ENCODE data around the gene MRTFA. TPM values are rescaled to one million over a fixed set of nuclear protein-coding genes. Genes with fewer than 3 reads are reported as not detected.
"Not testable (repeated sequence)": the region's sequence is repeated elsewhere in the genome, so short reads cannot be mapped to it uniquely, and the experiment has no call there.

Gene MRTFA
- total RNA-seq, 1 donor from 2014 or later: 19.2 TPM

DNA sequence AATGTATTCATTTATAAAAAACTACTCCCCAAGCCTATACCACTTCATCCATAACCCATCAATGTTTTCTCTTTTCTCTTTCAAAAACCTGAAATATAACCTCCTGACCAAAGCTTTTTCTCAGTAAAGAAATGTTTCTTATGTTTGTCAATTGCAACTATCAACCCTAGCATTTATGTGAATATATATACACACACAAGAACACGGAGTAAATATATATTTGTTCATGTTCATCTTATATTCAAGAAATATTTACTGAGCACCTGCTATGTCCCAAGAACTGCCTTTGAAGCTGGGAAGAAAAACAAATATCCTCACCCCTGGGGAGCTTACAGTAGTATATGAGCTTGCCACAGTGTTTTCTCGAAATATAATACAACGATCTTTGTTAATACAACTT is 3.5 kb downstream of the MRTFA start:
- Histone ChIP-seq H3K4me1 (peaks cover 88% of the 10 kb centered on the region), H3K36me3 (no peaks in the 10 kb centered on the region)
- intact Hi-C loops (cut with micrococcal nuclease): no loop called here

DNA sequence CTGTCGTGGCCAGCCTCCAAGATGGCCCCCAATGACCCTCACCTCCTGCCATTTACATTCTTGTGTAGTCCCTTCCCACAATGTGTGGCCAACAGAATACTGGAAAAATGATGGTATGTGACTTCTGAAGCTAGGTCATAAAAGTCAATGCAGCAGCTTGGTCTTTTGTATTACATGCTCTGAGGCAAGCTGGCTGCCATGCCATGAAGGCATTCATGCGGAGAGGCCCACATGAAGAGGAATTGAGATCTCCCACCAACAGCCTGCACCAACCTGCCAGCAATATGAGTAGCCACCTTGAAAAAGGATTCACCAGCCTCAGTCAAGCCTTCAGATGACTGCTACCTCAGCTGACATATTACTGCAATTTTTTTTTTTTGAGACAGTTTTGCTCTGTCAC is 4.6 kb downstream of the MRTFA start:
- H3K36me3 ChIP-seq: no peaks in the 10 kb centered on the region
- peaks cover 89% of the 10 kb centered on the region for H3K4me1 ChIP-seq
- intact Hi-C loops (cut with micrococcal nuclease): no loop called here
- H3K4me3 ChIP-seq: no peak overlapping the region
- H3K27me3 ChIP-seq (ENCODE audit: low read depth): no peaks in the 10 kb centered on the region
- no peak overlapping the region for H3K27ac ChIP-seq (replicated peaks)
- H3K9me3 ChIP-seq (replicated peaks): no peaks in the 10 kb centered on the region
- DNase-seq: no peak
- TF ChIP-seq, protein P1, sequence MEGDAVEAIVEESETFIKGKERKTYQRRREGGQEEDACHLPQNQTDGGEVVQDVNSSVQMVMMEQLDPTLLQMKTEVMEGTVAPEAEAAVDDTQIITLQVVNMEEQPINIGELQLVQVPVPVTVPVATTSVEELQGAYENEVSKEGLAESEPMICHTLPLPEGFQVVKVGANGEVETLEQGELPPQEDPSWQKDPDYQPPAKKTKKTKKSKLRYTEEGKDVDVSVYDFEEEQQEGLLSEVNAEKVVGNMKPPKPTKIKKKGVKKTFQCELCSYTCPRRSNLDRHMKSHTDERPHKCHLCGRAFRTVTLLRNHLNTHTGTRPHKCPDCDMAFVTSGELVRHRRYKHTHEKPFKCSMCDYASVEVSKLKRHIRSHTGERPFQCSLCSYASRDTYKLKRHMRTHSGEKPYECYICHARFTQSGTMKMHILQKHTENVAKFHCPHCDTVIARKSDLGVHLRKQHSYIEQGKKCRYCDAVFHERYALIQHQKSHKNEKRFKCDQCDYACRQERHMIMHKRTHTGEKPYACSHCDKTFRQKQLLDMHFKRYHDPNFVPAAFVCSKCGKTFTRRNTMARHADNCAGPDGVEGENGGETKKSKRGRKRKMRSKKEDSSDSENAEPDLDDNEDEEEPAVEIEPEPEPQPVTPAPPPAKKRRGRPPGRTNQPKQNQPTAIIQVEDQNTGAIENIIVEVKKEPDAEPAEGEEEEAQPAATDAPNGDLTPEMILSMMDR (IDR thresholded peaks at IDR 0.05; ENCODE audit: borderline replicate concordance): no peak

More for the DNA sequence above, 3.5 kb downstream of the MRTFA start:
- TF ChIP-seq, protein P1 (IDR thresholded peaks at IDR 0.05; ENCODE audit: borderline replicate concordance): no peak
- no peak for DNase-seq
- Histone ChIP-seq H3K27me3 (ENCODE audit: low read depth) (no peaks in the 10 kb centered on the region), H3K4me3 (no peak overlapping the region), H3K9me3 (replicated peaks) (no peaks in the 10 kb centered on the region), H3K27ac (replicated peaks) (no peak overlapping the region)

DNA sequence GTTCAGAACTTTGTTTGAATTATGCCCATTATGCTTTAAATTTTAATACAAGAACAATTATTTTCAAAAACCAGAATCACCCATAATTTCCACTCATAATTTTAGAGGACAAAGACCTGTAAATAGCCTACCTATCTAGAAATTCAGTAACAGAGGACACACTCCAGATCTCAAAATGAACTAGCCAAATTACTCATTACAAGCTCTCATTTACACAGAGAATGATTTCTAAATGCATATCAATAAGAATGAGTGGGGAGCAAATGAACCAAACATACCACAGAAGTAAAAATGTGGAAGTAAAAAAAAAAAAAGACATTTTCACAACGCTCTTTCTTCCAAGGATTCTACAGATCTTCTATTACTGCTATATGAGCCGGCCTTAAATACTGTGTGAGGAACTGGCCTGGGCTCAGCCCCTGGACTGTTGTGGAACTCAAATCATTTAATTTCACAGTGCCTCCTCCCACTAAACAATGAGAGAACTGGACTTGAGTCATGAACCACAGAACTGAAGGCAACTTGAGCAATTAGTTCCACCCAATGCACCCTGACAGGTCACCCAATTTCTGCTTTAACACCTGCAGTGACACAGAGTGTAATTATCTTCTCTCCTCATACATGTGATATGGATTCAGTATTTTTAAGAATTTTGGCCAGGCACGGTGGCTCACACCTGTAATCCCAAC is 8.0 kb downstream of the MRTFA start:
- Histone ChIP-seq H3K27me3 (ENCODE audit: low read depth) (no peaks in the 10 kb centered on the region), H3K4me1 (peaks cover 89% of the 10 kb centered on the region), H3K9me3 (replicated peaks) (no peaks in the 10 kb centered on the region), H3K4me3 (no peak overlapping the region), H3K27ac (replicated peaks) (no peak overlapping the region), H3K36me3 (no peaks in the 10 kb centered on the region)
- intact Hi-C loops (cut with micrococcal nuclease): no loop called here
- TF ChIP-seq, protein P1 (IDR thresholded peaks at IDR 0.05; ENCODE audit: borderline replicate concordance): no peak
- no peak for DNase-seq

DNA sequence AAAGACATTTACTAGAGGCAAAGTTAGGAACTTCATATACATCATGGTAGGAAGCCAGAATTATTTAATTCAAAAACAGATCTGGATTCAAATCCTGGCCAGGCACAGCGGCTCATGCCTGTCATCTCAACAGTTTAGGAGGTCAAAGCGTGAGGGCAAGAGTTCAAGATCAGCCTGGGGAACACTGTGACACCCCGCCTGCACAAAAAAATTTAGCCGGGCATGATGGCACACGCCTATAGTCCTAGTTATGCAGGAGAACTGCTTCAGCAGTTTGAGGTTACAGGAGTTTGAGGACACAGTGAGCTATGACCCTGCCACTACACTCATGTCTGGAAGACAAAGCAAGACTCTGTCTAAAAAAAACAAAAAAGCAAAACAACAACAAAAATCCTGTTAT is 8.9 kb downstream of the MRTFA start:
- intact Hi-C loops (cut with micrococcal nuclease): no loop called here
- DNase-seq: no peak
- TF ChIP-seq, protein P1 (IDR thresholded peaks at IDR 0.05; ENCODE audit: borderline replicate concordance): no peak
- Histone ChIP-seq H3K27me3 (ENCODE audit: low read depth) (no peaks in the 10 kb centered on the region), H3K4me1 (peaks cover 81% of the 10 kb centered on the region), H3K36me3 (no peaks in the 10 kb centered on the region), H3K27ac (replicated peaks) (peak overlapping the region; percentile 3), H3K9me3 (replicated peaks) (peaks cover 3% of the 10 kb centered on the region), H3K4me3 (no peak overlapping the region)

DNA sequence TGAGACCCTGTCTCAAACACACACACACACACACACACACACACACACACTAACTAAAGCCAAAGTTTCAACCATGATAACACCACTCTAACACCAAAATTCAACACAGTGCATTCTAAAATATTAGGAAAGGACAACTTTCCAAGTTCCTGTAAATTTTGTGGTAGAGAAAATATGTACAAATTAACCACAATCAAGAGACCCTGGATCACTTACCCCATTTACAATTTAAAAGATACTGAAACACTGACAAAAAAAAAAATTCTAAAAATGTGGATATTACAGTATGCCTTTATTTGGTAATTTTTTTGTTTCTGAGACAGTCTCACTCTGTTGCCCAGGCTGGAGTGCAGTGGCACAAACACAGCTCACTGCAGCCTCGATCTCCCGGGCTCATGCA is 9.7 kb downstream of the MRTFA start:
- no peak overlapping the region for H3K4me3 ChIP-seq

DNA sequence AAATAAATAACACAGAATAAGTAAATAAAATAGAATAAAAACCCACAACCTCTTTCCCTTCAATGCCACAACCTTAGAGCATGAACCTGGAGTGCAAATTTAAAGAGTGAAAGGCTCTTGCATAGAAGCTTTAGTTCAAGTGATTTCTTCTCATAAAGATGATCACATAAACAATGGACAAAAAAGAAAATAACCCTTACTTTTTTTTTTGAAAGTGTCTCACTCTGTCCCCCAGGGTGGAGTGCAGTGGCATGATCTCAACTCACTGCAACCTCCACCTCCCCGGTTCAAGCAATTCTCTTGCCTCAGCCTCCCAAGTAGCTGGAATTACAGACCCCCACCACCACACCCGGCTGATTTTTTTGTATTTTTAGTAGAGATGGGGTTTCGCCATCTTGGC is 10.7 kb downstream of the MRTFA start:
- H3K36me3 ChIP-seq; DNase-seq; intact Hi-C loops (cut with micrococcal nuclease); H3K27ac ChIP-seq (replicated peaks); H3K27me3 ChIP-seq (ENCODE audit: low read depth); H3K4me3 ChIP-seq: not testable (repeated sequence)
- Histone ChIP-seq H3K4me1 (peaks cover 63% of the 10 kb centered on the region), H3K9me3 (replicated peaks) (peaks cover 17% of the 10 kb centered on the region)

More for the DNA sequence above, 9.7 kb downstream of the MRTFA start:
- Histone ChIP-seq H3K4me1 (peaks cover 74% of the 10 kb centered on the region), H3K9me3 (replicated peaks) (peaks cover 11% of the 10 kb centered on the region), H3K27me3 (ENCODE audit: low read depth) (no peaks in the 10 kb centered on the region), H3K27ac (replicated peaks) (no peak overlapping the region), H3K36me3 (no peaks in the 10 kb centered on the region)
- DNase-seq: no peak
- intact Hi-C loops (cut with micrococcal nuclease): no loop called here
- TF ChIP-seq, protein P1 (IDR thresholded peaks at IDR 0.05; ENCODE audit: borderline replicate concordance): no peak

DNA sequence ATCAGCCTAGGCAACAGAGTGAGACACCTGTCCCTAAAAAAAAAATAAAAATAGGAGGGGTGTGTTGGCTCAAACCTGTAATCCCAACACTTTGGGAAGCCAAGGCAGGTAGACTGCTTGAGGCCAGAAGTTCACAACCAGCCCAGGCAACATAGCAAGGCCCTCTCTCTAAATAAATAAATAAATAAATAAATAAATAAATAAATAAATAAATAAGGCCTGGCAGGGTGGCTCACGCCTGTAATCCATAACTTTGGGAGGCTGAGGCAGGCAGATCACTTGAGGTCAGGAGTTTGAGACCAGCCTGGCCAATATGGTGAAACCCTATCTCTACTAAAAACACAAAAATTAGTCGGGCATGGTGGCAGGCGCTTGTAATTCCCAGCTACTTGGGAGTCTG is 11.2 kb downstream of the MRTFA start:
- intact Hi-C loops (cut with micrococcal nuclease); DNase-seq; H3K4me3 ChIP-seq; H3K27me3 ChIP-seq (ENCODE audit: low read depth); H3K36me3 ChIP-seq: not testable (repeated sequence)
- Histone ChIP-seq H3K4me1 (peaks cover 62% of the 10 kb centered on the region), H3K27ac (replicated peaks) (peak overlapping the region; percentile 71), H3K9me3 (replicated peaks) (peaks cover 23% of the 10 kb centered on the region)

Data from left ventricle myocardium inferior (tissue), 1 donor.